Non-pigmented ciliary epithelial cell (primary cell): ENCODE results near the gene KLC1.

Source experiments
- DNase-seq: peaks from one replicate; pipeline ENCODE4 v3.0.0-alpha.2; 2010; ENCODE audit warnings: low read depth

KLC1 gene

GRCh38 chr14:103735815-103736545 lies 107.0 kb downstream of the KLC1 start:
- DNase-seq: no peak

DNA sequence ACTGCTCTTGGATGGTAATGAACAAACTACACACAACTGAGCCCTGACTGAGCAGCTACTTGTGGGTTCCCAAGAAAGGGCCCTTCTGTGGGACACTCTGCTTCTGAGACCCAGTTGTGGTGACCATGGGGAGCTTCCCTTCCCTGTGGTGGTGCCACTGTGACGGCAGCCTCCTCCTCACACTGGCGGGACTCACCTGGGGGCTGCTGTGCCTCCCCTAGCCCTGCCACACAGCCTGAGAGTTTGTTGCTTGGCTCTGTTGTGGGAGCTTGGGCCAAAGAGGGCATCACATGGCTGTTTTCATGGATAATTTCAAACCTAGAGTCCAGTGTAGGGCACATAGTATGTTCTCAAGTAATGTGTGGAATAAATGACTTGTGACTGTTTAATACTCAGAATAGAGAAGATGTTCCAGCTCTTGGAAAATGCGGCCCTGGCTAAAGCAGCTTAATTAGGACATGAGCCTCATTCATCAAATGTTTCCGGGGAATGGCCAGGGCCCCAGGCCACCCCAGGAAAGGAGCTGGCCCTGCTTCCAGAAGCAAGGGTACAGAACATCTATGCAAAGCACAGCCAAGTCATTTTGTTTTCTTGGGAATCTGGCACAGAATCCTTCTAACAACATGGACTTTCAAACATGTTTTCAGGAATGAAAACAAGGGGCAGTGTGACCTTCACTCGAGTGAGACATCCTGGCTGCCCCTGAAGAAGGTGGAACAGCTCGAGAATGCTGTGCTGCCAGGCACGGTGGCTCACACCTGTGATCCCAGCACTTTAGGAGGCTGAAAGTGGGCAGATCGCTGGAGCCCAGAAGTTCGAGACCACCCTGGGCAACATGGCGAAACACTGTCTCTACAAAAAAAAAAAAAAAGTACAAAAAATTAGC lies 107.8 kb downstream of the KLC1 start:
- DNase-seq: no peak

GRCh38 chr14:103737432-103738045 lies 108.5 kb downstream of the KLC1 start:
- DNase-seq: no peak

GRCh38 chr14:103738166-103738565 lies 109.2 kb downstream of the KLC1 start:
- no peak for DNase-seq

DNA sequence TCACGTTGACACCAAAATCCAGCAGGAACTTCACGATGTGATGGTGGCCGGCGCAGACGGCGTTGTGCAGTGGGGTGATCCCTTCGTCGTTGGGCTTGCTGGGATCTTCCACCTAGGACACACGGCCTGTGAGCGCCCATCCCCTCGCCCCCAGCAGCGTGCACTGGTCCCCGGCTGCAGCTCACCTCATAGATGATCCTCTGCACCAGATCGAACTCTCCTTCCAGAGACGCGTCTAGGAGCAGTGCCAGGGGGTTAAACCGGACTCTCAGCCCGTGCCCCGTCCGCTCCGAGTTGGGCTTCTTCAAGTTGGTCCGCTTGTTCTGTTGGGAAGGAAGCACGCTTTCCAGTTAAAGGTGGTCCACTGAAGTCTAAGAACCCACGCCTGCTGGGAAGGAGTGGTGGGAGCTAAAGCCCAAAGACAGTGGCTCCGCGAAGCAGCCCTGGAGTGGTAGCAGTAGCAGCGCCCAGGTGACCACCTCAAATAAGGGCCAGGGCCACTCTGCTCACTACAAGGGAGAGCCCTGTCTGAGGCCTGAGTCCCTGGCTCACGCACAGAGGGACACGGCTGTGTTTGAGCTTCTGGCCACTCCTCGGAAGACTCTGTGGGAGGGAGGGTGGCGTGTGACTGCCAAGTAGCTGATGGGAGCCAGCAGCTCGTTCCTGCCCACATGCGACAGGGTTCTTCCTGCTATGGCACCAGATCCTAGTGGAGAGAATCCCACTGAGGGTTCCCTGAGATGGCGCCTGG lies 109.9 kb downstream of the KLC1 start:
- DNase-seq: no peak

GRCh38 chr14:103739466-103739792 lies 110.4 kb downstream of the KLC1 start:
- DNase-seq: no peak

DNA sequence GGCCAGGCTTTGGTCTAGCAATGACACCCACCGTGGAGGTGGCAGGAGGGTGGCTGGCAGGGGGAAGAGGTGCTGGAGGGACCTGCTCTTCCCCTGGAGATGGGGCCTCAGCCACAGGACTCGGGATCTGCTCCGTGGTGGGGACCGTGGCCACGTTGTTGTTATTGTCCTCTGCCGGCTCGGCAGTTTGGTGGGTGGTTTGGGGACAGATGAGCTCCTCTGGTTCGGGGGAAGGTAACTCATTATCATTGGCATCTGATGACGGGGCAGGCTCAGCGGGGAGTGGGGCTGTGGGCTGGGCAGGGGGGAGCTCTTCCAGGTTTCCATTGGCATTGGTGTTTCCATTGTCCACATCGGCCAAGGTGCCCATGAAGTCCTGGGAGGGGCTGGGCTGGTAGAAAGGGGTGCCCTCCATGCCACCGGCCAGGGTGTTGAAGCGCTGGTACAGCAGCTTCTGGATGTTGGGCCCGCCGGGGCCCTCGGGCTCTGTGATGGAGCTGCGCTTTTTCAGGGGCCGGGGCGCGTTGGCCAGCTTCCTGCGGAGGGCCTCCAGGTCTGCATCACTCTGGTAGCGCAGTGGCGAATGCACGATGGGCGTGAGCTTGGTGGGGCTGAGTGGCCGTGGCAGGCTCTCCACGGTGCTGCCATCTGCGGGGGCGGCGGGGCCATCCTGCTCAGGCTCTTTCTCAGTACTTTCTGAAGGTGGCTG lies 110.9 kb downstream of the KLC1 start:
- no peak for DNase-seq

GRCh38 chr14:103740991-103741689 lies 112.1 kb downstream of the KLC1 start:
- no peak for DNase-seq

DNA sequence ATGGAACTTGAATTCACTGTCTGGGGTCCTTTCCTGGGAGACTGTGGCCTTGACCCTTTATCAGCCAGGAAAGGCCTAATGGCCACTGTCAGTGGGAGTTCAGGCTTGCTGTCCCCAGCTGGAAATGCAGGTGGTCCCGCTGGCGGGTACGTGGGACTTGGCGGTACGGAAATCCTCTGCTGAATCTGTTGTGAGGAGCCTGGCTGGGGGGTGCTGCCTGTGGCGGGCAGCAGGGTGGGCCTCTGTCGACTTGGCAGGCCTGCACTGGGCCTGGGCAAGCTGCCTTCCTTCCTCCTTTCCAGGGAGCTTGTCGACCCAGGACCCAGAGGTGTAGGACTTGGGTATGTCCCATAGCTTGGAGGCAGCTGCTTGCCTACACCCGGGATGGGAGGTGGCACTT lies 112.9 kb downstream of the KLC1 start:
- no peak for DNase-seq

GRCh38 chr14:103742499-103743255 lies 113.7 kb downstream of the KLC1 start:
- no peak for DNase-seq

DNA sequence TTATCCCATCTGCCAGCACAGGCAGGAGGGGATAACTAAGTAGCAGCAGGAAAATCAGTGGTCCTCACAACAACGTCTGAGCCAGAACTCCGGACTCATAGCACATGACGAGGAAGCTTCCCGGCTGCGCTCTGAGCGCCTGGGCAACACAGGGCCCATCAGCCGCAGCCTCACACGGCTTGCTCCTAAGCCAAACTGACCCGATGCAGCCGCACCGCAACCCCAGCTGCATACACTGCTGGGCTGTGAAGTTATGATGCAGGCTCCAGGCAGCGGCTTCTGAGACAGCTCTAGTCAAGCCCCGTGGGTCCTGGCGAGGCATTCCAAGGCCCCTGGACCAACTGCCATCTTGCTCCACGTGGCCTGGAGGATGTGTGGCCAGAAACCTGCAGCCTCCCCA lies 114.7 kb downstream of the KLC1 start:
- DNase-seq: no peak

GRCh38 chr14:103744621-103745395 lies 115.8 kb downstream of the KLC1 start:
- DNase-seq: no peak

- DNase-seq: no peak
Observed at GRCh38 chr14:103745424-103745823, 116.4 kb downstream of the KLC1 start.

- DNase-seq: no peak
Observed at GRCh38 chr14:103746701-103747100, 117.7 kb downstream of the KLC1 start.

DNA sequence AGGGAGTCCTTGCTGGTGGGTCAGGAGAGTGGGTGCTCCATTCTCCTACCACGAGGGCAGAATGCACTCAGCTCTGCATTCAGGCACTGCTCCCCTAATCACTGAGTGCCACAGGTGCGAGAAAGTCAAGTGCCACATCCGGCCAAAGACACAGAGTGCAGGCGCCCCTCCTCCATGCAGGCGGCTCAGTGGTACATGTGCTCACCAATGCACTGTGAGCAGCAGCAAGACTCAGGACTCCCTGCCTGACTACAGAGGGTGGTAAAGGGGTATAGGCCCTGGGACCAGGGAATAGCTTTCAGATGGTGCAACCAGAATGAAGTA lies 119.5 kb downstream of the KLC1 start:
- no peak for DNase-seq

DNA sequence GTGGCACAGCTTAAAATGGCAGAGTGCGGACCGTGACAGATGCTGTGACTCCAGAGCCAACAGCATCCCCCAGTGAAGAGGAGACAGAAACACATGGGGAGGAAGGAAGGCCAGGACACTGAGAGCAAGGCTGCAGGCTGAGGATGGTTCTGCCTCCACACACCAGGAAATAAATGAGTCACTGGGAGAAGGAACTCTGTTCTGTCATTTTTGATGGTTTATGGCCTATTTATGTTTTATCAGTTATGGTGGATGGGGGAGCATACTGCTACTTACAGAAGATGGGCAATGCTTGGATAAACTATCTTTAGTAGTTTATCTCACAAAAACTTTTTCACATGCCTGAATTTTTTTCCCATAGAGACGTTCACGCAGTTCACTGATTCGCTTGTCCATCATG lies 120.4 kb downstream of the KLC1 start:
- no peak for DNase-seq

- no peak for DNase-seq
Observed at GRCh38 chr14:103749860-103750259, 120.8 kb downstream of the KLC1 start.
